ENCODE measurements around the gene SEZ6L2.
"Not testable (repeated sequence)": the region's sequence is repeated elsewhere in the genome, so short reads cannot be mapped to it uniquely, and the experiment has no call there.

SEZ6L2 gene

DNA sequence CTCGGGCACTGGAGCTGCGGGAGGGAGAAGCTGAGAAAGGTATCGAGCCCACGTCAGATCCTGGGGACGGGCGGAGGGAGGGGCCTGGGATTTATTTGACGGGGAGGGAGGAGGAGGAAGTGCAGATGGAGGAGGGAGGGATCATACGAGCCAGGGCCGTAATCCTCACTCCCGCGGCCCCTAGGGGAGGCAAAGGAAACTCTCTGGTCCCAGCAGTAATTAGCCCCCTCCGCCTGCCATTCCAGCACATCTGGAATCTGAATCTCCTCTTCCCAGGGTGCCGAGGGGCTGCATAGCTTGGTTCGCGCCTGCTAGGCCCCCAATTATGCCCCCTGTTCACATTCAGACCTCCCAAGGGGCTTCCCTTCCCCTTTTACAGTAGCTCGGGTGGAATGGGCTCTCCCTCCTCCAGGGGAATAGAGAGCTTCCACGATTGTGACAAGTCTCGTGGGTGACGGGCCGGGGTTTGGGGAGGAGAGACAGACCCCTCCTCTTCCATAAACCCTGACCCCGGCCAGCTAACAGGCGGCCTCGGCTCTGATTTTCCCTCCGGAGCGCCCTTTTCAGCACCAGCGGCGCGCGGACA is at the start of gene SEZ6L2:
Gene SEZ6L2 (minus strand): TSS at position 35 of the 586 bp plus-strand sequence. CDS start 531 bp downstream, outside the sequence.
- DNase-seq (ENCODE audit: low spot score): no peak

DNA sequence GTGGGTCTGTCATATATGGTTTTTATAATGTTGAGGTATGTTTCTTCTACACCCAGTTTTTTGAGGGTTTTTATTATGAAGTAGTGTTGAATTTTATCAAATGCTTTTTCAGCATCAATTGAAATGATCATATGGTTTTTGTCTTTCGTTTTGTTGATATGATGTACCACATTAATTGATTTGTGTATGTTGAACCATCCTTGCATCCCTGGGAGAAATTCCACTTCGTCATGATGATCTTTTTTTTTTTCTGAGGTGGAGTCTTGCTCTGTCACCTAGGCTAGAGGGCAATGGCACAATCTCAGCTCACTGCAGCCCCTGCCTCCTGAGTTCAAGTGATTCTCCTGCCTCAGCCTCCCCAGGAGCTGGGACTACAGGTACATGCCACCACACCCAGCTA is 48.5 kb upstream of the SEZ6L2 start:
- DNase-seq (ENCODE audit: low spot score): no peak

GRCh38 chr16:29943846-29944799 is 44.8 kb upstream of the SEZ6L2 start:
- DNase-seq (ENCODE audit: low spot score): no peak

- no peak for DNase-seq (ENCODE audit: low spot score)
These were observed 41.3 kb upstream of the SEZ6L2 start for GRCh38 chr16:29940656-29941055.

DNA sequence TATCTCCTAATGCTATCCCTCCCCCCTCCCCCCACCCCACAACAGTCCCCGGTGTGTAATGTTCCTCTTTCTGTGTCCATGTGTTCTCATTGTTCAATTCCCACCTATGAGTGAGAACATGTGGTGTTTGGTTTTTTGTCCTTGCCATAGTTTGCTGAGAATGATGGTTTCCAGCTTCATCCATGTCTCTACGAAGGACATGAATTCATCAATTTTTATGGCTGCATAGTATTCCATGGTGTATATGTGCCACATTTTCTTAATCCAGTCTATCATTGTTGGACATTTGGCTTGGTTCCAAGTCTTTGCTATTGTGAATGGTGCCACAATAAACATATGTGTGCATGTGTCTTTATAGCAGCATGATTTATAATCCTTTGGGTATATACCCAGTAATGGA is 32.4 kb upstream of the SEZ6L2 start:
- not testable (repeated sequence) for DNase-seq (ENCODE audit: low spot score)

- DNase-seq (ENCODE audit: low spot score): no peak
These were observed 27.9 kb upstream of the SEZ6L2 start for GRCh38 chr16:29927070-29927905.

GRCh38 chr16:29926711-29927052 is 27.3 kb upstream of the SEZ6L2 start:
- DNase-seq (ENCODE audit: low spot score): no peak

GRCh38 chr16:29925781-29926710 is 26.7 kb upstream of the SEZ6L2 start, which contains the start of gene KCTD13:
KCTD13 (minus strand) TSS chr16:29926226; CDS start chr16:29926033, 193 bp downstream.
- peak; percentile 93 for DNase-seq (ENCODE audit: low spot score)

DNA sequence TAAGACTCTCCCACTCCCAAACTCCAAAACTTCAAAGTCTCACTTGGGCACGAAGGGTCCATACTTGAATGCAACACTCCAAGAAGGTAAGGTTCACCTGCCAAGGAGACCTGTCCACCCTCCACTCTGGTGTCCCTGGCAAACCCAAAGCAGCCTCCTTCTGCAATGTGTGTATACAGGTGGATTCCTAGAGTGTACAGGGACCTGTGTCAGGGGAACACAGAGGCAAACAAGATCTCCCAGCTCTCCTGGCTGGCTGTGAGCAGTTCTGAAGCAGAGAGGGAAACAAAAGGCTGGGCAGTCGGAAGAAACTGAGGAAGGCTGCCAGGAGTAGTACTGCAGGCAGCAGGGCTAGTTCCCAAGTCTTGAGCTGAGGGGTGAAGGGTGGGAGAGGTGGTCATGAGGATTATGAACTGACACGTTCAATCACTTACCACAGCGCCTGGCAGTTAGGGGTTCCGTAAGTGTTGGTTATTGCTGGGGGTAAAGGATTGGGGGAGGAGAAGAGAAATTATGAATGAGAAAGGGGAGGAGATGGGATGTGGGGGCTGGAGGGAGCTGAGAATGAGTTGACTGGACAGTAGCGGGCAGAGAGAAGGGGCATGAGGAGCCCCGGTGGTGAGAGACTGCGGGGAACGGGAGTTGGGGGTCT is 25.9 kb upstream of the SEZ6L2 start:
- peak; percentile 25 for DNase-seq (ENCODE audit: low spot score)

DNA sequence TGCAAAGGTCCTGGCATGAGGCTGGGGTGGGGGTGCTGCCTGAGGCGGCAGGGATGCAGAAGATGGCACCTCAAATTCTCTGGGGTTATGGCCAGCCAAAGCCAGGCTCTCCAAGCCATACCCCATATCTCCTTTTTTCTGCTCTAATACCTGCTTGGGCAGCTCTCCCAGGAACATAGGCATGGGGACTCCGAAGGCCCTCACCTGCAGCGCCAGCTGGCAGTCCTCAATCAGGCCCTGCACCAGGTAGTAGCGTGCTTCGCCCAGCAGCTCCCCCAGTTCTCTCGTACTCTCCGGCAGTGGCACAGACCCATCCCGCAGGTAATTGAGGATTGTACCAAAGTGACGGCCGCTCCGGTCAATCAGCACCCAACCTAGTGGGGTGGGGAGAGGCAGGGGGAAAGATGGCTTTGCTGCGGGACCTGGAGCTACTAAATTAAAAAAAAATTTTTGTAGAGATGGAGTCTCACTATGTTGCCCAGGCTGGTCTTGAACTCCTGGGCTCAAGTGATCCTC is 23.7 kb upstream of the SEZ6L2 start:
- no peak for DNase-seq (ENCODE audit: low spot score)

DNA sequence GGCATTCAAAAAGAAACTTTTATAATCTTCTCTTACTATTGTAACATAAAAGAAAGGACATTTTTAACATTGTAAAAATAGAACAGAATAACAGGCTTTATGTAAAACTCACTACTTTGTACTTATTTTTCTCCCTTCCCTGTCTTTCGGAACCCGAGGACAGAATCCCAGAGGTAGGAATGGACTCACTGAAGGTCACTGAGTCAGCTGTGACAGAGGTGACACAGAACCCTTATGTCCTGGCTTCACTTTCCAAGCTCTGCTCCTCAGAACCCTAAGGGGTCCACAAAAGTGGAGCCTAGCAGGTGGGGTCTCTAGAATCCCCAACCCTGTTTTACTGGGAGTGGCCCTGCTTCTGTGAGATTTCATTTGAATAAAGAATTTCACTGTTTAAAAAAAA is 23.0 kb upstream of the SEZ6L2 start:
- DNase-seq (ENCODE audit: low spot score): no peak

GRCh38 chr16:29921034-29921385 is 21.7 kb upstream of the SEZ6L2 start:
- DNase-seq (ENCODE audit: low spot score): no peak

- DNase-seq (ENCODE audit: low spot score): no peak
These were observed 21.1 kb upstream of the SEZ6L2 start for GRCh38 chr16:29920288-29921033.

DNA sequence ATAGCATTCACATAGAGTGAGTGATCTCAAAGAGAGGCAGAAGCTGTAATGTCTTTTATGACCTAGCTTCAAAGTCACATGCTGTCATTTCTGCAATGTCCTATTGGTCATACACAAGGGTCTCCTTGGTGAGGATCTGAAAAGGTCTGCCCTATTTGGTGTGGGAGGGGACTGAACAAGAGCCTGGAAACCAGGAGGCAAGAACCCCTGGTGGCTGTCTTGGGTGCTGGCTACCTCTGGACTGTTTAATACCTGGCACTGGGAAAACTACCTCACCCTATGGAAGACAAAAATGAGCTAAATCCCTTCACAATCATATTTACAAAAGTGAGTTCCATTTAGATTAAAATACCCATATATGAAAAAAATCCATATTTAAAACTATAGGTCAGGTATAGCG is 17.6 kb upstream of the SEZ6L2 start:
- no peak for DNase-seq (ENCODE audit: low spot score)

GRCh38 chr16:29915590-29916247 is 16.4 kb upstream of the SEZ6L2 start:
- DNase-seq (ENCODE audit: low spot score): no peak

DNA sequence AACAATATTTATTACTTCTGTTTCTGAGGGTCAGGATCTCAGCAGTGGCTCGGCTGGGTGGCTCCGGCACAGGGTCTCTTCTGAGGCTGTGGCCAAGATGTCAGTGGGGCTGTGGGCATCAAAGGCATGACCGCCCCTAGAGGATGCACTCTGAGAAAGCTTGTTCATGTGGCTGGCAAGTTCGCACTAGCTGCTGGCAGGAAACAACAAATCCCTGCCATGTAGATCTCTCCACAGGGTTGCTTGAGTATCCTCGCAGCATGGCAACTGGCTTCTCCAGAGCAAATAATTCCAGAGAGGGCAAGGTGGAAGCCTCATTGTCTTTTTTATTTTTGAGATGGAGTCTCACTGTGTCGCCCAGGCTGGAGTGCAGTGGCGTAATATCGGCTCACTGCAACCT is 14.2 kb upstream of the SEZ6L2 start:
- no peak for DNase-seq (ENCODE audit: low spot score)

GRCh38 chr16:29912087-29912486 is 12.7 kb upstream of the SEZ6L2 start:
- DNase-seq (ENCODE audit: low spot score): no peak

GRCh38 chr16:29911676-29912010 is 12.3 kb upstream of the SEZ6L2 start:
- no peak for DNase-seq (ENCODE audit: low spot score)

- no peak for DNase-seq (ENCODE audit: low spot score)
These were observed 11.7 kb upstream of the SEZ6L2 start for GRCh38 chr16:29910819-29911675.

Data from NAMALWA (cell line).